Neural progenitor cell (in vitro differentiated cells): ENCODE data around the gene STK38.

Source experiments
- CTCF ChIP-seq: fragments of 200-600 bp; sonication (generic); IDR thresholded peaks from 2 replicates; pipeline ENCODE4 v1.5.1; 2017; ENCODE audit warnings: antibody characterized with exemption, mild to moderate bottlenecking
- EZH2 ChIP-seq: fragments of 200-600 bp; sonication (generic); IDR thresholded peaks from 2 replicates; pipeline ENCODE4 v1.6.1; 2017; ENCODE audit warnings: antibody characterized with exemption, mild to moderate bottlenecking, moderate library complexity
- EZH2phosphoT487 ChIP-seq: fragments of 200-600 bp; sonication (generic); IDR thresholded peaks from 2 replicates; pipeline ENCODE4 v1.6.1; 2017; ENCODE audit warnings: antibody characterized with exemption

GRCh38 chr6:36492621-36493020, 54.7 kb downstream of the STK38 start:
- no peak for TF ChIP-seq CTCF
- no peak for TF ChIP-seq EZH2
- no peak for TF ChIP-seq EZH2phosphoT487
